GM18909 (cell line): ENCODE data around the gene SLC2A1.

Experiments used
- ATAC-seq: cut with Tn5 transposase; IDR thresholded peaks from one replicate; pipeline ENCODE4 v1.9.1; 2021; ENCODE audit warnings: mild to moderate bottlenecking; ENCODE audit not compliant: unreplicated experiment, poor library complexity

SLC2A1 gene

GRCh38 chr1:42958488-42959319 is at the start of gene SLC2A1:
TSS of gene SLC2A1 (minus strand) at chr1:42958868. CDS start at chr1:42958651, 217 bp downstream.
- peak; percentile 81 for ATAC-seq

- no peak for ATAC-seq
Measured at GRCh38 chr1:43007377-43008114, 48.9 kb upstream of the SLC2A1 start.

- no peak for ATAC-seq
Measured at GRCh38 chr1:43005460-43006361, 47.0 kb upstream of the SLC2A1 start.

- ATAC-seq: no peak
Measured at GRCh38 chr1:43004587-43005459, 46.2 kb upstream of the SLC2A1 start.

- ATAC-seq: no peak
Measured at GRCh38 chr1:43002766-43003165, 44.1 kb upstream of the SLC2A1 start.

- ATAC-seq: no peak
Measured at GRCh38 chr1:43002116-43002515, 43.4 kb upstream of the SLC2A1 start.

GRCh38 chr1:43001434-43001833 is 42.8 kb upstream of the SLC2A1 start:
- no peak for ATAC-seq

- no peak for ATAC-seq
Measured at GRCh38 chr1:43000271-43000670, 41.6 kb upstream of the SLC2A1 start.

GRCh38 chr1:42999308-42999707 is 40.6 kb upstream of the SLC2A1 start:
- ATAC-seq: no peak

GRCh38 chr1:42998386-42998785 is 39.7 kb upstream of the SLC2A1 start:
- no peak for ATAC-seq

- ATAC-seq: no peak
Measured at GRCh38 chr1:42996384-42996970, 37.8 kb upstream of the SLC2A1 start.

GRCh38 chr1:42993502-42994136 is 35.0 kb upstream of the SLC2A1 start:
- no peak for ATAC-seq

GRCh38 chr1:42992054-42992571 is 33.4 kb upstream of the SLC2A1 start:
- no peak for ATAC-seq

GRCh38 chr1:42990757-42991346 is 32.2 kb upstream of the SLC2A1 start:
- no peak for ATAC-seq

GRCh38 chr1:42983693-42984092 is 25.0 kb upstream of the SLC2A1 start:
- no peak for ATAC-seq

- ATAC-seq: no peak
Measured at GRCh38 chr1:42983253-42983652, 24.6 kb upstream of the SLC2A1 start.

GRCh38 chr1:42982641-42983040 is 24.0 kb upstream of the SLC2A1 start:
- ATAC-seq: no peak

- ATAC-seq: no peak
Measured at GRCh38 chr1:42981871-42982270, 23.2 kb upstream of the SLC2A1 start.
